ENCODE results near the gene C1orf174. TPM values are rescaled to one million over a fixed set of nuclear protein-coding genes. Genes with fewer than 3 reads are reported as not detected.

C1orf174 gene
- total RNA-seq, 6 experiments from 2014 or later: 9.7 to 20.9 (median 11.1) TPM

DNA sequence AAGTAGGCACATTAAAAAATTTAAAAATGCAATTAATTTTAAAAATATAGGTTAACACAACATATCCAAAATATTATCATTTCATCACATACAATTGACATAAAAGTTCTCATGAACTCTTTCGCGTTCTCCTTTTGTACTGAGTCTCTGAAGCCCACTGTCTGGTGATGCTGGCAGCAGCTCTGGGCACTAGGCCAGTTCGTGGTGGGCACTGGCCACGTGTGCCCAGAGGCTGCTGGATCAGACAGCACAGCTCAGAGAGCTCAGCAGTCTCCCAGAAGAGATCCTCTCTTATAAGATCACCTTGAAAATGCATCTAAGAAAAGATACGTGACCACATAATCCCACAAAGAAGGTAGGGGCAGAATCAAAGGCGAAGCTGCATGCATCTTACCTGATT is 53.0 kb downstream of the C1orf174 start:
- DNase-seq (no peak), ATAC-seq (no peak)
- peaks cover 0 to 48% (median 16%) of the 10 kb centered on the region in 4 donors for H3K36me3 ChIP-seq
- no peaks in the 10 kb centered on the region for H3K9me3 ChIP-seq
- no peak for TF ChIP-seq POLR2A (IDR thresholded peaks at IDR 0.05)
- TF ChIP-seq, protein P1, sequence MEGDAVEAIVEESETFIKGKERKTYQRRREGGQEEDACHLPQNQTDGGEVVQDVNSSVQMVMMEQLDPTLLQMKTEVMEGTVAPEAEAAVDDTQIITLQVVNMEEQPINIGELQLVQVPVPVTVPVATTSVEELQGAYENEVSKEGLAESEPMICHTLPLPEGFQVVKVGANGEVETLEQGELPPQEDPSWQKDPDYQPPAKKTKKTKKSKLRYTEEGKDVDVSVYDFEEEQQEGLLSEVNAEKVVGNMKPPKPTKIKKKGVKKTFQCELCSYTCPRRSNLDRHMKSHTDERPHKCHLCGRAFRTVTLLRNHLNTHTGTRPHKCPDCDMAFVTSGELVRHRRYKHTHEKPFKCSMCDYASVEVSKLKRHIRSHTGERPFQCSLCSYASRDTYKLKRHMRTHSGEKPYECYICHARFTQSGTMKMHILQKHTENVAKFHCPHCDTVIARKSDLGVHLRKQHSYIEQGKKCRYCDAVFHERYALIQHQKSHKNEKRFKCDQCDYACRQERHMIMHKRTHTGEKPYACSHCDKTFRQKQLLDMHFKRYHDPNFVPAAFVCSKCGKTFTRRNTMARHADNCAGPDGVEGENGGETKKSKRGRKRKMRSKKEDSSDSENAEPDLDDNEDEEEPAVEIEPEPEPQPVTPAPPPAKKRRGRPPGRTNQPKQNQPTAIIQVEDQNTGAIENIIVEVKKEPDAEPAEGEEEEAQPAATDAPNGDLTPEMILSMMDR (IDR thresholded peaks at IDR 0.05): no peak
- no peak overlapping the region for H3K4me3 ChIP-seq
- WGBS (ENCODE audit: insufficient coverage, low coverage, low lambda C conversion rate, missing lambda C conversion rate): 85% methylated on average over 6 of the region's 6 CpGs
- H3K4me1 ChIP-seq: no peaks in the 10 kb centered on the region
- intact Hi-C loops (cut with DNase I): no loop called here
- no peaks in the 10 kb centered on the region for H3K27me3 ChIP-seq
- no peak overlapping the region for H3K27ac ChIP-seq

DNA sequence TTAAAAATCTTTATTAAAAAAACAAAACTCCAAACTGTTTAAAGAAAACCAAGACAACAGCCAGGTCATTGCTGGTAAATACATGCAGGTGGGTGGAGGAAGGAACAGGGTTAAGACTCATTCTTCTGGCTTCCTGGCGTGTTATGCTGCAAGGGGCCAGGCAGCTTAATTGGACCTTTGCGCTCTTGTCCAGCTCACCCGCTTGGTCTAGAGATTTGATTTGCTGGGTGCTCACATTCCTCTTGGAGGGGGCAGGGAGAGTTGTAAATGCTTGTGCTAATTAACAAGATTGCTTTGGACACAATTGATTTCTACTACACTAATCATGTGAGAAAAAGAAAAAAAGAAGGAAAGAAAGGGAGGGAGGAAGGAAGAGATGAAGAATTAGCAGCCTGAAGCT is 53.5 kb downstream of the C1orf174 start:
- TF ChIP-seq POLR2A (IDR thresholded peaks at IDR 0.05): no peak
- TF ChIP-seq, protein P1 (IDR thresholded peaks at IDR 0.05): no peak
- peaks cover 0 to 48% (median 18%) of the 10 kb centered on the region in 4 donors for H3K36me3 ChIP-seq
- DNase-seq (no peak), ATAC-seq (no peak)
- intact Hi-C loops (cut with DNase I): no loop called here
- H3K27me3 ChIP-seq: no peaks in the 10 kb centered on the region
- H3K27ac ChIP-seq: no peak overlapping the region
- no peak overlapping the region for H3K4me3 ChIP-seq
- no peaks in the 10 kb centered on the region for H3K4me1 ChIP-seq
- WGBS (ENCODE audit: insufficient coverage, low coverage, low lambda C conversion rate, missing lambda C conversion rate): 86% methylated on average over 3 of the region's 3 CpGs
- no peaks in the 10 kb centered on the region for H3K9me3 ChIP-seq

DNA sequence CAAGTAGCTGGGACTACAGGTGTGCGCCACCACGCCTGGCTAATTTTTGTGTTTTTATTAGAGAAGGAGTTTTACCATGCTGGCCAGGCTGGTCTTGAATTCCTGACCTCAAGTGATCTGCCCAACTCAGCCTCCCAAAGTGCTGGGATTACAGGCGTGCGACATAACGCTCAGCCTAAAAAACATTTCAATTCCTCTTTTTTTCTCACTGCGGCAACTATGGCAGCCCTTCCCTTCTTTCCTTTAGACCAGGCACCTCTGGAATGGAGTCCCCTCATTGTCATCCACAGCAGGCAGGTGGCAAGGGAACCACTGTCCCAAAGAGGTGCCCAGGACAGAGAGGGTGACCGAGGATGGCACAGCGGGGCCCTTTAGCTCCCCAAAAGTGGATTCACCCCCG is 57.2 kb downstream of the C1orf174 start:
- intact Hi-C loops (cut with DNase I): no loop called here
- peaks cover 0 to 47% (median 9%) of the 10 kb centered on the region in 4 donors for H3K36me3 ChIP-seq
- TF ChIP-seq, protein P1 (IDR thresholded peaks at IDR 0.05): no peak
- TF ChIP-seq POLR2A (IDR thresholded peaks at IDR 0.05): no peak
- H3K27me3 ChIP-seq: no peaks in the 10 kb centered on the region
- DNase-seq: no peak
- H3K4me3 ChIP-seq: no peak overlapping the region
- WGBS (ENCODE audit: insufficient coverage, low coverage, low lambda C conversion rate, missing lambda C conversion rate): 74% methylated on average over 7 of the region's 9 CpGs
- H3K27ac ChIP-seq: no peak overlapping the region
- no peaks in the 10 kb centered on the region for H3K4me1 ChIP-seq
- H3K9me3 ChIP-seq: no peaks in the 10 kb centered on the region
- peak in 1 of 4 donors; percentile 23 for ATAC-seq

DNA sequence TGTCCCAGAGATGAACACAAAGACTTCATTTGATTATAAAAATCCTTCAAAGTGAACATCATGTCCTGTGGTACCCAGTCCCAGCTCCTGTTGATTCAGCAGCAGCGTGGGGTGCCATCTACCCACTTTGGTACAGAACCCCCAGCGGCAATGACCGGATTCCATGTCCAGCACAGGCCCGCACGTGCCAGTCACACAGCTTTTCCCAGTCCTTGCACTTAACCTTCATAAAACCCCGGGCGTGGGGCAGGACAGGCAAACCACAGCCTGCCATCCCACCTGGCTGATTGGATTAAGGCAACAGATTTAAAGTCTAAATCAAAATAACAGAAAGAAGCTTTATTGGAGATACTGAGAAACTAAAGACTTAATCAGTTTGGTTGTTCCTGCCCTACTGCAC is 58.6 kb downstream of the C1orf174 start:
- peaks cover 0 to 42% (median 9%) of the 10 kb centered on the region in 4 donors for H3K36me3 ChIP-seq
- H3K4me3 ChIP-seq: no peak overlapping the region
- TF ChIP-seq POLR2A (IDR thresholded peaks at IDR 0.05): no peak
- TF ChIP-seq, protein P1 (IDR thresholded peaks at IDR 0.05): no peak
- 100% methylated on average over 2 of the region's 7 CpGs for WGBS (ENCODE audit: insufficient coverage, low coverage, low lambda C conversion rate, missing lambda C conversion rate)
- H3K9me3 ChIP-seq: no peaks in the 10 kb centered on the region
- ATAC-seq (no peak), DNase-seq (no peak)
- H3K27ac ChIP-seq: no peak overlapping the region
- H3K4me1 ChIP-seq: no peaks in the 10 kb centered on the region
- intact Hi-C loops (cut with DNase I): no loop called here
- H3K27me3 ChIP-seq: no peaks in the 10 kb centered on the region

Other genes with a start within 250 kb of the C1orf174 start
- 1 to 10 TPM in 2 of 6 experiments, under 1 TPM in 4; 0.05 to 2.3 (median 0.32) TPM for gene TP73, start 247.8 kb downstream of the C1orf174 start, total RNA-seq
- not detected for gene CCDC27, start 147.8 kb downstream of the C1orf174 start, total RNA-seq
- gene SMIM1, start 127.5 kb downstream of the C1orf174 start, total RNA-seq: 1 to 10 TPM; 2.6 to 8.7 (median 4.6) TPM
- gene LRRC47, start 103.8 kb downstream of the C1orf174 start, total RNA-seq: 10 to 100 TPM; 22.7 to 32.2 (median 25.8) TPM
- 10 to 100 TPM; 16.7 to 36.4 (median 26.6) TPM for gene CEP104, start 43.1 kb downstream of the C1orf174 start, total RNA-seq
- 1 to 10 TPM; 2.0 to 3.5 (median 2.9) TPM for gene DFFB, start 42.8 kb downstream of the C1orf174 start, total RNA-seq